NK-92 treated with Interleukin-12 subunit alpha and Interleukin-12 subunit beta, amount 100 ng/mL, for 24 hours (cell line): ENCODE data around the gene RPL27A.
"Not testable (repeated sequence)": the region's sequence is repeated elsewhere in the genome, so short reads cannot be mapped to it uniquely, and the experiment has no call there.

ENCODE experiments used
- DNase-seq: peaks from one replicate; lab custom pipeline; 2025; lab: John Stamatoyannopoulos, UW

The RPL27A gene

GRCh38 chr11:8682303-8683114 lies at the start of gene RPL27A, which contains the start of gene TRIM66:
Gene RPL27A (plus strand): TSS chr11:8682792. CDS start chr11:8682814, 22 bp downstream.
Gene TRIM66 (minus strand): TSS chr11:8682665. CDS start chr11:8672274, 10,391 bp downstream.
- DNase-seq, result peak; percentile 94

GRCh38 chr11:8634498-8634897 lies 48.1 kb upstream of the RPL27A start:
- DNase-seq, result no peak

GRCh38 chr11:8636127-8636526 lies 46.5 kb upstream of the RPL27A start:
- DNase-seq, result no peak

- no peak for DNase-seq
Observed at GRCh38 chr11:8638300-8638699, 44.3 kb upstream of the RPL27A start.

- no peak for DNase-seq
Observed at GRCh38 chr11:8639655-8640054, 42.9 kb upstream of the RPL27A start.

- no peak for DNase-seq
Observed at GRCh38 chr11:8640267-8640906, 42.2 kb upstream of the RPL27A start.

- DNase-seq, result no peak
Observed at GRCh38 chr11:8641332-8641731, 41.3 kb upstream of the RPL27A start.

- no peak for DNase-seq
Observed at GRCh38 chr11:8642196-8642841, 40.3 kb upstream of the RPL27A start.

GRCh38 chr11:8646873-8647272 lies 35.7 kb upstream of the RPL27A start:
- no peak for DNase-seq

GRCh38 chr11:8649361-8649760 lies 33.2 kb upstream of the RPL27A start:
- no peak for DNase-seq

- no peak for DNase-seq
Observed at GRCh38 chr11:8650401-8650990, 32.1 kb upstream of the RPL27A start.

- DNase-seq, result no peak
Observed at GRCh38 chr11:8652140-8652539, 30.5 kb upstream of the RPL27A start.

- no peak for DNase-seq
Observed at GRCh38 chr11:8654503-8654902, 28.1 kb upstream of the RPL27A start.

GRCh38 chr11:8656291-8656690 lies 26.3 kb upstream of the RPL27A start:
- DNase-seq, result no peak

- no peak for DNase-seq
Observed at GRCh38 chr11:8658321-8659057, 24.1 kb upstream of the RPL27A start.

- no peak for DNase-seq
Observed at GRCh38 chr11:8661001-8661795, 21.4 kb upstream of the RPL27A start.

- no peak for DNase-seq
Observed at GRCh38 chr11:8665222-8665621, 17.4 kb upstream of the RPL27A start.

GRCh38 chr11:8670081-8670480 lies 12.5 kb upstream of the RPL27A start:
- DNase-seq, result not testable (repeated sequence)

- no peak for DNase-seq
Observed at GRCh38 chr11:8671193-8671612, 11.4 kb upstream of the RPL27A start.

- no peak for DNase-seq
Observed at GRCh38 chr11:8671651-8672062, 10.9 kb upstream of the RPL27A start.

- no peak for DNase-seq
Observed at GRCh38 chr11:8672346-8672745, 10.2 kb upstream of the RPL27A start.
